ENCODE data around the gene PTPN18.

The PTPN18 gene

DNA sequence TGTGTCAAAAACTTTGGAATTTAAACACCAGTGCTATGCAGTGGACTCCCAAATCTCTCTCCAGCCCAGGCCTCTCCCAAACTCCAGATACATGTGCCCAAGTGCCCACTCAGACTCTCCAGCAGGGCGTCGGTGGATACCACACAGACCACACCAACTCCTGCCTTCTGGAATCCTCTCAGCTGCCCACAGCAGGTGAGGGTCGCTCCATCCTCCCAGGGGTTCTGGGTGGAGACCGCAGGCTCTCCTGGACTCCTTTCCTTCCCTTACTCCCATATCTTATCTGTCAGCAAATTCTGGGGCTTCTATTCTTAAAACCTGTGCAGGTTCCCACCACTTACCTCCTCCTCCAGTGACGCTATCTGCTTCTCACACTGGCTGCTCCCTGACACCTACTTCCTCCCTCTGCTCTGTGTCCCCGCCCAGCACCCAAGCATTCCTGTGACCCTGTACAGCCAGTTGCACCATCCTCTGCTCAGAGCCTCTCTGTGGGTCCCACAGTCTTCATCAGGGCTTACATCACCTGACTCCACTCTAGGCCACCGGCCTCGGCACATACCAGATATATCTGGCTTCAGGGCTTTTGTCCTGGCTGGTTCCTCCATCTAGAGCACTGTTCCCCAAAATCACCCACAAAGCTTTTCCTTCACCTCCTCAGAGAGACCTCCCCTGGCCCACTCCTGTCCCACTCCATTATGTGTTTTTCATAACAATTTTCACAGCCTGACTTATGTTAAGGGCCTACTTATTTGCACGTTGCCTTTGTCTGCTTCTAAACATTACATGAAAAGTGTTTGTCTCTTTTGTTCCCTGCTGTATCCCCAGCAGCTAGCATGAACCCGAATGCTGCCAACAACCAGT, 15.7 kb upstream of the PTPN18 start:
- DNase-seq = no peak

DNA sequence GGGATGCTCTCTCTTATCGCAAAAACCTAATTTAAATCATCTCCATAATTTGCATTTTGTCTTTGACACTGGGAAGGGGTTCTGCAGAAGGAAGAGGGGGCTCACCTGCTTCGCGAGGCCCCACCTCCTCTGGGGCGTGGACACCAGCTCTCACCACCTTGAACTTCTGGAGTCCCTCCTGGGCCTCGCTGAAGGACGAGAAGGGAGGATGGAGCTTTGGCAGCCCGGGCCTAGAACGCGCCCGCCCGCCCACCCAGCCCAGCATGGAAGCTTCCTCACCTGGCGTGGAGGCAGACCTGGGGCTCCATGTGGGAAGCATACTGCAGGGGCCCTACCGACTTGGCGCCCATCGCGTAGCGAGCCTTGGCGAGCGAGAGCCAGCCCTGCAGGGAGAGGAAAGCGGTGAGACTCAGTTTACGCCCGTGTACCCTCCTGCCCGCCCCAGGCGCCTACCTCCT, 14.3 kb upstream of the PTPN18 start:
- peak; percentile 76 for DNase-seq

DNA sequence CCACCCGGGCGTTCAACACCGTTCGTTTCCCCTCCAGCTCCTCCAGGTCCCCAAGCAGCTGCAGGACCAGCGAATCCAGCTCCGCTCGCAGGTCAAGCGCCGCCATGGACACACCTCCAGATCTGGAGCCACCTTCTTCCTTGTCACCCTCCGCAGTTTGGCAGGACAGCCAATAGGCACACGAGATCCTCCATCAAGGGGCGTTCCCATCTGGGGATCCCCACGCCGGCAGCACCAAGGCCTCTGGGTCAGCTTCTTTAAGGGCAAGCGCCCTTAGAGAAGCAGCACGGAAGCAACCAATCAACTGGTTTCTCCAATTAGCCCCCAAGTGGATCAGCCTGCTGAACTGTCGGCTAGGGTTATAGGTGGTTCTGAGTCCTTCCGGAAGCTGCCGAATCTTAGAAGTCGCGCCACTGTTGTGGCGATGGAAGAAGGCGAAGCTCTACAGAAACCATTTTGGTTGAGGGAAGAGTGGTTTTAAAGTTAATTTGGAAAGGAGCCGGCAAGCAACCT, 13.8 kb upstream of the PTPN18 start:
- DNase-seq = peak; percentile 97

DNA sequence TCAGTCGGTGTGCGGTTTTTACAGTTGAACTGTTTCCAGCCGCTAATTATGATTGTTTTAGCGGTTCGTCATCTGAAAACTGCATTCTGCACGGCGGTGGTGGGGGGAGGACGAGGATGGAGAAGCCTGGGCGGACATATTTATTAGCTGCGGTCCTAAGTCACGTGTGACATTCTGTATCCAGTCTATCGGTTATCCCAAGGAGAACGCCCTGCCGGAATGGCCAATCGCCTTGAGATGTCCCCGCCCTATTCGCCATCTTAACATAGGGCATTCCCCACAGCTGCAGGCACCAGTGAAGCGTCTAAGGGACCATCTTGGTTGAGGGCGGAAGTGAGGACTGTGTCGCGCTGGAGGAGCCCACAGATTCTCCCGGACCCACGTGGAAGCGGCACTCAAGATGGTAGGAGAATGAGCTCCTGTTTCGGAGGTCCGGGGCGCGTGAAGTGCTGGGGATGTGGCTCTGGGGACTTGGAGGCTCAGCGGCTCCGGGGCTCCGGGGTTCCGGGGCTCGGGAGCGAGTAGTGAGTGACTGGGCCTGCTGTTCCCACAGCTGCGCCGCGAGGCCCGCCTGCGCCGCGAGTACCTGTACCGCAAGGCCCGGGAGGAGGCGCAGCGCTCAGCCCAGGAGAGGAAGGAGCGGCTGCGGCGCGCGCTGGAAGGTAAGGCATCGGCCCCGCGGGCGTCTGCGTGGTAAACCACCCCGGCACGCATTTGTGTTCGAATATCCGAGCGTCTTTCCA, 13.2 kb upstream of the PTPN18 start, which contains the start of gene IMP4:
IMP4 (plus strand) TSS at position 365 of the 743 bp plus-strand sequence; CDS start at position 401, 36 bp downstream.
- peak; percentile 100 for DNase-seq

DNA sequence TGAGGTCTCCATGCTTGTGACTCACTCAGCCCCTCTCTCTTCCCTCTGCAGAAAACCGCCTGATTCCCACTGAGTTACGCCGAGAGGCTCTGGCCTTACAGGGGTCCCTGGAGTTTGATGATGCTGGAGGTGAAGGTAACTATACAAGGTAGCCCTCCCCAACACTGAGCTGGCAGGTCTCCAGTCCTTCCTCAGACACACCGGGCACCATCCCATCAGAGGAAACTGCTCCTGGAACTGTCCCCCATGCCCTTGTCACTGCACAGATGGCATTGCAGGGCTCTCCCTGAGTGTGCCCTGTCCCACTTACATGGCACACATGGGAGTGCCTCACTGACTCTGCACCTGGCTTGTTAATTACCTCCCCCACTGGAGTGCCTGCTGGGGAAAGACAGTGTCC, 11.3 kb upstream of the PTPN18 start:
- no peak for DNase-seq

DNA sequence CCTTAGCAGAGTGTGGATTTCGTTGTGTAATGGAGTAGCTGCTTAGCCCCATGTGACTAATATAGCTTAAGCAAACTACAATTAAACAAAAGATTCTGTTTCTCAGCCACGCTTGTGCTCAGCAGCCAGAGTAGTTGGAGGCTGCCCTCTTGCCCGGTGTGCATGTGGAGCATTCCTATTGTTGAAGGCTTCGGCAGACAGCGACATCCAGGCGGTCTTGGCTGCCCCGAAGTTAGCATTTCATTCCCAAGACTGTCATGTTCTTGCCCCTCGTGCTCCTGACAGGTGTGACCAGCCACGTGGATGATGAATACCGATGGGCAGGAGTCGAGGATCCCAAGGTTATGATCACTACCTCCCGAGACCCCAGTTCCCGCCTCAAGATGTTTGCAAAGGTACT, 10.8 kb upstream of the PTPN18 start:
- DNase-seq = no peak

DNA sequence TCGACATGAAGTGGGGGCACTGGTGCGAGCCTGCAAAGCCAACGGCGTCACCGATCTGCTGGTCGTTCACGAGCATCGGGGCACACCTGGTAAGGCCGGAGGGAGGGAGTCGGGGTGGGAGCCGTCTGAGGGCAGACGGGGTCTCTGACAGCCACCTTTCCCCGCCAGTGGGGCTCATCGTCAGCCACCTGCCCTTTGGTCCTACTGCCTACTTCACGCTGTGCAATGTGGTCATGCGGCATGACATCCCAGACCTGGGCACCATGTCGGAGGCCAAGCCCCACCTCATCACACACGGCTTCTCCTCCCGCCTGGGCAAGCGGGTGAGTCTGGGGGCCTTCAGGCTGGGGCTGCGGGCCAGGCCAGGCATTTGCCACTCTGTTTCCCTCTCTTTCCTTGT, 10.2 kb upstream of the PTPN18 start:
- DNase-seq = no peak

DNA sequence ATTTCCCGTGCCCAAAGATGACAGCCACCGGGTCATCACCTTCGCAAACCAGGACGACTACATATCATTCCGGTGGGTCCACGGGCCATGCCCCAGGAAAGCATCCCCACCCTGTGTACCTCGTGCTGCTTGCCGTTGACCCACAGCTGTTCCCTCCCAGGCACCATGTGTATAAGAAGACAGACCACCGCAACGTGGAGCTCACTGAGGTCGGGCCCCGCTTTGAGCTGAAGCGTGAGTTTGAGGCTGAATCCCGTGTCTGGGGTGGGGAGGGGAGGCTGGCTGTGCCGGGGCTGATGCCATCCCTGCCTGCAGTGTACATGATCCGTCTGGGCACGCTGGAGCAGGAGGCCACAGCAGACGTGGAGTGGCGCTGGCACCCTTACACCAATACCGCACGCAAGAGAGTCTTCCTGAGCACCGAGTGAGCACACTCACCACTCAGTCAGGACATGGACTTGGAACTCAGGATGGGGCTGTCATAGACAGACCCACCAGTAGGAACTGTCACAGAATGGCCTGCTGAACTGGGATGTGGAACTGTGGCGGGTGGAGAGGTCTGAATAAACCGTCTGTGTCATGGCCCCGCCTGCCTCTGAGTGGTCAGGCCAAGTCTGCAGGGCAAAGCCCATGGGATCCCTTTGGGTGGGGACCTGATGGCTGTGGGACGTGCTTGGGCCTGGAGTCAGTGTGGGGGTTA, 9.7 kb upstream of the PTPN18 start:
- DNase-seq = no peak

DNA sequence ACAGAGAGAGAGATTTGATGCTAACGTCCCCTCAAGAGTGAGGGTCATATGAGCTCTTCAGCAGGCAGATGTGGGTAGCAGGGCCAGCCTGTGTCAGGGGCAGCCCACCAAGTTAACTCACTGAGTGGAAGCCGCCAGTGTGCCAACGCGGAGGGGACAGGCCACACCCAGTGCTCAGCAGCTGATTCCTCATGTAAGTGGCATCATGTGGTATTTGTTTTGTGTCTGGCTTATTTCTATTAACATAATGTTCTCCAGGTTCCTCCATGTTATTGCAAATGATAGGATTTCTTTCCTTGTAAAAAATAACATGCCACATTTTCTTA, 9.2 kb upstream of the PTPN18 start:
- DNase-seq = no peak

DNA sequence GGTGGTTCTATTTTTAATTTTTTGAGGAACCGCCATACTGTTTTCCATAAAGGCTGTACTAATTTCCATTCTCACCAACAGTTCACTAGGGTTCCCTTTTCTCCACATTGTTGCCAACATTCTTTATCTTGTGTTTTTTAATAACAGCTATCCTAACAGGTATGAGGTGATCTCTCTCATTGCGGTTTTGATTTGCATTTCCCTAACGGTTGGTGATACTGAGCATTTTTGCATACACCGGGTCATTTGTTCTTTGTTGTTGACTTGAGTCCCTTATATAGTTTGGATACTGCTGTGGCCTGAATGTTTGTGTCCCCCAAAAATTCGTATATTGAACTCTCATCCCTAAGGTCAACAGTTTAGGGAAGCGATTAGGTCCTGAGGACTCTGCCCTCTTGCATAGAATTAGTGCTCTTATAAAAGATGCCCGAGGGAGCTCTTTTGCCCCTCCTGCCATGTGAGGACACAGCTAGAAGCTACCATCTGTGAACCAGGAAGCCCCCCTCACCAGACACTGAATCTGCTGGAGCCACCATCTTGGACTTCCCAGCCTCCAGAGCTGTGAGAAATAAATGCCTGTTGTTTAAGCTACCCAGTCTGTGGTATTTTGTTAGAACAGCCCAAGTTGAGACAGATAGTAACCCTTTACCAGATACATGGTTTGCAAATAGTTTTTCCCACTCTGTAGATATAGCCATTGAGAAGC, 8.5 kb upstream of the PTPN18 start:
- DNase-seq = no peak

DNA sequence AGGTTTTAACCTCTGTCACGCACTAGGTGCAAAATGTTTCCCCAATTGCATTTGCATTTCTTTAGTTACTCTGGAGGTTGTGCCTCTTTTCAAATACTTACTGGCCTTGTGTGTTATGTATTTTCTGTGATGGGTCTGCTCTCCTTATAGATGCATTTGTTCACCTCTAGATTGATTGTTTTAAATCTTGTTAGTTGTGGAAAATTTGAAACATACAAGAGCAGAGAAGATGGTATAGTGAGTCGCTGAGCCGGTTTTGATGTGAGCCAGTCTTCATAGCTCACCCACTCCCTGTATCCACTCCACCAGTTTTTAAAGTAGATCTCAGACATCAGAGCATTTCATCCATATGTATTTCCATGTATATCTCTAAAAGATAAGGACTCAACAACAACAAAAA, 6.7 kb upstream of the PTPN18 start:
- no peak for DNase-seq

DNA sequence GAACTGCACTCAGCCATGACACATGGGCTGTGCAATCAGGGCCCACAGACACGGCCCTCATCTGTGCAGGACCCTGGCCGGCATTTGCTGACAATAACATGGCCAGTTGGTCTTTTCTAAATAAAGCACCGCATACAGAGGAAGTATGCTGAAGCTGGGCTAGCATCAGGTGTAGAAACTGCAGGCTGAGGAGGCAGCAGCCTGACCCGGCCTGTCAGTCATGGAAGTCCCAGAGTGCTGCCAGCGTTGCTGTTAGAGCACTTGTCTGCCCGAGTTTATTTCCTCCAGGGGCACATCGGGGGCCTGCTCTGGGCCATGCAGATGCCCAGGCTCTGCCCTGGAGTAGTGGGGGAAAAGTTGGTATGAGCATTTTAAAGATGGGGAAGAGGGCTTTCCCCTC, 4.1 kb upstream of the PTPN18 start:
- DNase-seq = no peak

DNA sequence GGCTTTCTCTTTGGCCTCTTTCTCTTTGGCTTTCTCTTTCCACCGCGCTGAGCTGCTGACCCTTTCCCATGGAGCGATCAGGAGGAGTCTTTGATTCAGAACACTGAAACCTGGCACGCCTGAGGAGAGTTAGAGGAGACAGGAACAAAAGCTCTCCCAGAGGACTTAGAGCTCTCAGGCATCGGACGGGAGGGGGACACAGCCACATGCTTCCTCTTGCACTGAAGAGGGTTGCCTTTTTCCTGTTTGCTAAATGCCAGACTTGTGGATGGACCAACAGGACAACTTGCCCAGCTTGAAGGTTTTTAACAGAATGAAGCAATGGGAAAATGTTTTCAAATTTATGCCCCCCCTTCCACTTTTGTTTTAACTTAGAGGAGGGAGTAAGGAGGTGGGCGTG, 3.6 kb upstream of the PTPN18 start:
- no peak for DNase-seq

DNA sequence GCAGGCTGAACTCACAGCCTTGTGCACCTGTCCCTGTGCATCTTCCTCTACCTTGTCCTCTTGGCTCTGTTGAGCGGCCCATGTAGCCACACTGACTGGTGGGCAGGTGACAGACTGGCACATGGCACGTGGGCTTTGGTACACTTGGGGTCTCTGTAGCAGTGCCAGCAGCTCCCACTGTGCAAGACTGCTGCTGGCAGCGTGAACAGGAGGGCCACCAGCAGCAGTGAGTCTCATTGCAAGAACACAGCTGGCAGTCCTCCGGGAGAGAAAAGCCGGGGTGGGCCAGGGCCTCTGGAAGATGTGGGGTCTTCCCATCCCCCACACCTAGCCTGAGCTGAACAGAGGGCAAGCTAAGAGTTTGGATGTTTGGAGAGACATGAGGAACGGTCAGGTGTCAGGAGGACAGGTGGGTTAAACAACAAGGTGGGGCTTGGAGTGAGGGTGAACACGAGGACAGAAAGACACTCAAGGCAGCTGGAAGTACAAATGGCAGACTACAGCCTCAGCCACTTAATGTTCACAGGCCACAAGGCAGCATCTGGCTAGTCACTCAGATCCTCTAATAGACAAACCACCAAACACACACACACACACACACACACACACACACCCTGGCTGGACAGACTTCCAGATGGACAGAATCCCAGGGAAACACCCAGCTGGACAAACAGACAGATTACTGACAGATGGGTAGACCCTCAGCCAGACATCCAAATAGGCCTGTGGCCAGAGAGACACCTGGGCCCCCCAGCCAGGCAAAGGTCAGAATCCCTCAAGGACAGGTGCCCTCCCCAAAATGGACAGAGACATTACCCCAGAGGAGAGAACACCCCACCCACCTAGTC, 2.3 kb upstream of the PTPN18 start:
- no peak for DNase-seq

DNA sequence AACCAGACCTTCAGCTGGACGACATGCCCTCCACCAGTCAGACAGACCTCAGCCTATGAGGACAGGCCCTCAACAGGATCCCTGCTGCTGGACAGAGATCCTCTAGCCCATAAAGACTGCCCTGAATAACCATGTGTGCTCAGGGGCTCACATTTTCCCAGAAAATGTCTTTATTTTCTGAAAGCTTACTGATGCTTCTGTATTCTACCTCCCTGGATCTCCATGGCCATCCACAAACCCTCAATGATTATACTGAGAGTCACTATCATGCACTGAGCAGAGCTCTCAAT, 1.8 kb upstream of the PTPN18 start:
- no peak for DNase-seq

DNA sequence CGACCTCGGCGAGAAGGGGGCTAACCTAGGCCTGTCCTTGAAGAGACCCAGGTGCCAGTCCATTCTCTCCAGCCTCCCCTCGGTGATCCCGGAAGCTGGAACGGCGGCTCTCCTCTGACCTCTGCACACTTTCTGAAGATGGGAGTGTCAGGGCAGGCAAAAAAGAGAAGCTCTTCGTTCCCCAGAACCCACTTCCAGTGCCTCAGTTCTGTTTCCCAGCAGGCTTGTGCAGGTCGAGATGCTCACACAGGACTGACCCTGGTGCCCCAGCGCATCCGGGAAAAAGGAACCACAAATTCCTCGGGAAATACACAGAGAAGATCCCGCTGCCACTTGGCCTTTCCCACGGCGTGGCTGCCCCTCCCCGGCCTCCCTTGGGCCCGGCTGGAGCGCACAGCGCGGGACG, 681 bp upstream of the PTPN18 start:
- DNase-seq = no peak

DNA sequence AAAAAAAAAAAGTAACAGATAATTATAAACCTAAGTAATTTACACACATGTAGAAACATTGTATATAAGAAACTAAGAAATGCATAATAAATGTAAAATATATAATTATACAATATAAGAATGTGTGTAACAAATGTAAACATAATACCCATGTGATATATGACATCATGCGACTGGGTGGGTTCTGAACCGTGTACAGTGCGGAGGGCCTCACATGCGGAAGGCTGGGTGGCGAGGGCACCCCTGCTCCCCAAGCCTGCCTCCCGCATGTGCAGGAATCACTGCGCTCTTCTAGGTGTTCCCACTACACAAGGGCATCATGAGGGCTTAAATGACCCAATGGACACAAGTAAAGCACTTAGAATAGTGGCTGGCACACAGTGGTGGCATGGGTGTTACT, 2.0 kb downstream of the PTPN18 start:
- DNase-seq = no peak

DNA sequence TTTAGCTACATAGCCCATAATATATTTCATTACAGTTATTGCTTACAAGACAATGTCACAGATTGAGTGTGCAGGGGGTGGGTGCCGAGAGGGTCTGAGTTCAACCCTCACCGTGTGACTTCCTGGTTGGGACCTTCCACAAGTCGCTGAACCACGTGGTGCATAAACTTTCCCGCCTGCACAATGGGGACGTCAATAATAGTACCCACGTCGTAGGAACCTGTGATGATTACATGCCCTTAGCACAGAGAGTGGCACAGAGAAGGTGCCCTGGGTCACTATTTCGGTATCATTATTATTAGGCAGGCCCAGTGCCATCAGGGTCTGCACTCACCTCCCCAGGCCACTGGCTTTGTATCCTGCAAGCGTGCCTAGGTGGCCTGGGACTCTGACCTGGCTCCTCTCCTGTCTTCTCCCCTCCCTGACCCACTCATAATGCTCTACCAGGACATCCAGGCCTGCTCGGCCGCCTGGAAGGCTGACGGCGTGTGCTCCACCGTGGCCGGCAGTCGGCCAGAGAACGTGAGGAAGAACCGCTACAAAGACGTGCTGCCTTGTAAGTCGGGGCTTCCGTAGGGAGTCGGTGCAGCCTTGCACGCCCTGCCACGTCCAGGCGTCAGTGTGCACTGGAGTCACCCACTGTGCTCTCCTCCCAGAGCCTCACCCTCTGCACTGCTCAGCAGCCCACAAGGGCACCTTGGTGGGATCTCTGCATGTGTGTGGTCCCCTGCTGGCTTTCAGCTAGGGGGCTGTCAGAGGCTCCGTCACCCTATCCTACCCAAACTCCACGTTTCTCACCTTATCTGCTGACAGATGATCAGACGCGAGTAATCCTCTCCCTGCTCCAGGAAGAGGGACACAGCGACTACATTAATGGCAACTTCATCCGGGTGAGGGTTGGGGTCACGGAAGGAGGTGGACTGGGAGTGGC, 2.8 kb downstream of the PTPN18 start:
- DNase-seq = no peak

DNA sequence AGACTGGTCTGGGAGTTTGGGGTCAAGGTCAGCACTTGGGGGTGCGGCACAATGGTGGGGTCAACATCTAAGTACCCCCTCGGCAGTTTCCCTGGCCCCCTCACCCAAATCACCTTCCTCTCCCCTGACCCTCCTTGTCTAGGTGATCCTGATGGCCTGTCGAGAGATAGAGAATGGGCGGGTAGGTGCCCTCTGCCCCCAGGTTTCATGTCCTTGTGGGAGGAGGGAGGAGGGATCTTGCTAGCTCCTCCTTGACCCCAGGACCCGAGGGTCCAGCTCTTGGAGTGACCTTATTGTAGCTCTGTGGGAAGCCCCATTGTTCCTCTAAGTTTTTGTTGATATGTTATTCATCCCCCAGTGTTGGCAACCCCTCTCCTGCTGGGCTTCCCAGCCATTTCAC, 3.6 kb downstream of the PTPN18 start:
- no peak for DNase-seq

DNA sequence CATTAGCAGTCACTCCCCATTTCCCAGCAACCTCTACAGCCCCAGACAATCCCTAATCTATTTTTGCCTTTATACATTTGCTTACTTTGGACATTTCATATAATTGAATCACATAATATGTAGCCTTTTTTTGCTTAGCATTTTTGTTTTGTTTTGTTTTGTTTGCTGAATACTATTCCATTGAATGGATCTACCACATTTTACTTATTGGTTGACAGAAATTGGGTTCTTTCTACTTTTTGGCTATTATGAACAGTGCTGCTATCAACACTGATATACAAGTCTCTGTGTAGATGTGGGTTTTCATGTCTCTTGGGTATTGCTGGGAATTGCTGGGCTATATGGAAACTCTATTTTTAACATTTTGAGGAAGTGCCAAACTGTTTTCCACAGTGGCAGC, 7.6 kb downstream of the PTPN18 start:
- no peak for DNase-seq

DNA sequence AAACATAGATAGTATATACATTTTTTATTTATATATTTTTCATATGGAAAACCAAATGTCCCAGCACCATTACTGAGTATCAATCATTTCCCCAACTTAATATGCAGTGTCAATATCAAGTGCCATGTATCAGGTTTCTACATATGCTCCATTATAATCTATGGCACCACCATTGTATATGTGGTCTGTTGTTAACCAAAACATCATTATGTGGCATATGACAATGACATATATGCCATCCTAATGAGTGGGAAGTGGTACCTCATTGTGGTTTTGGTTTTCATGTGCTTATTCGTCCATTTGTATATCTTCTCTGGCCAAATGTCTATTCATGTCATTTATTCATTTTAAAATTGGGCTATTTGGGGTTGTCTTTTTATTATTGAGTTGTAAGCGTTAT, 9.2 kb downstream of the PTPN18 start:
- DNase-seq = no peak
